Smooth muscle cell (in vitro differentiated cells): ENCODE measurements around the gene SLC44A5. TPM values are rescaled to one million over a fixed set of nuclear protein-coding genes. Genes with fewer than 3 reads are reported as not detected.
A peak's percentile ranks its signal among the peaks of the same experiment; 100 is the strongest.

Source experiments
- DNase-seq: peaks from one replicate; lab custom pipeline; 2025; ENCODE audit not compliant: unreplicated experiment; lab: John Stamatoyannopoulos, UW
- H2AFZ ChIP-seq: fragments of 200-600 bp; sonication (generic); 2 replicates; pipeline ENCODE4 v1.6.0; 2016; ENCODE audit warnings: antibody characterized with exemption, low read depth, mild to moderate bottlenecking
- H3F3A ChIP-seq: fragments of 200-600 bp; sonication (generic); 2 replicates; pipeline ENCODE4 v1.6.0; 2017; ENCODE audit warnings: antibody characterized with exemption, low read depth
- H3K27ac ChIP-seq: fragments of 200-600 bp; sonication (generic); 2 replicates; pipeline ENCODE4 v1.5.1; 2016; ENCODE audit warnings: low read depth, mild to moderate bottlenecking
- H3K27me3 ChIP-seq: fragments of 200-600 bp; sonication (generic); 2 replicates; pipeline ENCODE4 v1.6.1; 2016; ENCODE audit warnings: low read depth, mild to moderate bottlenecking
- H3K36me3 ChIP-seq: fragments of 200-600 bp; sonication (generic); 2 replicates; pipeline ENCODE4 v1.5.1; 2016; ENCODE audit warnings: low read depth
- H3K4me1 ChIP-seq: fragments of 200-600 bp; sonication (generic); 2 replicates; pipeline ENCODE4 v1.5.1; 2016; ENCODE audit warnings: low read depth
- H3K4me2 ChIP-seq: fragments of 200-600 bp; sonication (generic); 2 replicates; pipeline ENCODE4 v1.6.0; 2016; ENCODE audit warnings: mild to moderate bottlenecking
- H3K4me3 ChIP-seq: fragments of 200-600 bp; sonication (generic); 2 replicates; pipeline ENCODE4 v1.5.1; 2016; ENCODE audit warnings: mild to moderate bottlenecking
- H3K79me2 ChIP-seq: fragments of 200-600 bp; sonication (generic); 2 replicates; pipeline ENCODE4 v1.6.0; 2016; ENCODE audit warnings: low read depth, mild to moderate bottlenecking
- H3K9ac ChIP-seq: fragments of 200-600 bp; sonication (generic); 2 replicates; pipeline ENCODE4 v1.6.0; 2016; ENCODE audit warnings: low read depth
- H3K9me3 ChIP-seq: fragments of 200-600 bp; sonication (generic); replicated peaks from 2 replicates; pipeline ENCODE4 v1.5.1; 2016; ENCODE audit warnings: low read depth
- H4K20me1 ChIP-seq: fragments of 200-600 bp; sonication (generic); 2 replicates; pipeline ENCODE4 v1.6.0; 2016; ENCODE audit warnings: low read depth
- WGBS: methylation state at CpG from one replicate; pipeline ENCODE4 v1.1.7; 2016; ENCODE audit warnings: low lambda C conversion rate; 5-methylcytosine and 5-hydroxymethylcytosine counted together
- polyA plus RNA-seq: library from polyadenylated mRNA; unstranded; fragments of >200 nt; fragmentation: Nextera tagmentation; extraction: Ambion mirVana; gene quantifications from 2 replicates; pipeline ENCODE4 v1.2.1, GENCODE V29; 2016
- total RNA-seq: library from RNA; depleted of rRNA; stranded (reverse); fragments of >200 nt; gene quantifications from 2 replicates; pipeline ENCODE4 v1.2.3, GENCODE V29; 2014
- TF ChIP-seq, protein P1 (sequence below): fragments of 200-600 bp; sonication (generic); IDR thresholded peaks from 2 replicates; pipeline ENCODE4 v1.5.1; 2017; ENCODE audit warnings: borderline replicate concordance, mild to moderate bottlenecking, antibody characterized with exemption; ENCODE audit not compliant: insufficient read depth, poor library complexity, severe bottlenecking

SLC44A5 gene
- total and polyA plus RNA-seq, 2 experiments from 2014 or later, result 0.89 to 4.4 TPM

DNA sequence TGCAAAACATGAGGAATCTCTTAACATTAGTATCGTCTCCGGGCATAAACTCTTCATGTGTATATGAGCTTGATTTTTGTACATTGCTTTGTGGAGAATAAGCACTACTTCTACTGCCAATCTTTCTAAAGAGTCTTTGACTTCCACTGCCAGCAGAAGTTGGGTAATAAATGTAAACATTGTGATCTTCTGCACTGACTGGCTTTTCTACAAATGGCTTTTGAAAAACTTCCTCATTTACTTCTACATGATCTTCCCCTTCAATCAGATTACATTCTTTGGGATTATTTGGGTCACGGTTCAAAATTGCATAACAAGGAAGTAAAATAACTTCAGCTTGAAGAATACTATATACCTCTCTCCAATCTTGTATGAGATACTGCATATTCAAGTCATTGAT, 30.4 kb upstream of the SLC44A5 start:
- TF ChIP-seq, protein P1, sequence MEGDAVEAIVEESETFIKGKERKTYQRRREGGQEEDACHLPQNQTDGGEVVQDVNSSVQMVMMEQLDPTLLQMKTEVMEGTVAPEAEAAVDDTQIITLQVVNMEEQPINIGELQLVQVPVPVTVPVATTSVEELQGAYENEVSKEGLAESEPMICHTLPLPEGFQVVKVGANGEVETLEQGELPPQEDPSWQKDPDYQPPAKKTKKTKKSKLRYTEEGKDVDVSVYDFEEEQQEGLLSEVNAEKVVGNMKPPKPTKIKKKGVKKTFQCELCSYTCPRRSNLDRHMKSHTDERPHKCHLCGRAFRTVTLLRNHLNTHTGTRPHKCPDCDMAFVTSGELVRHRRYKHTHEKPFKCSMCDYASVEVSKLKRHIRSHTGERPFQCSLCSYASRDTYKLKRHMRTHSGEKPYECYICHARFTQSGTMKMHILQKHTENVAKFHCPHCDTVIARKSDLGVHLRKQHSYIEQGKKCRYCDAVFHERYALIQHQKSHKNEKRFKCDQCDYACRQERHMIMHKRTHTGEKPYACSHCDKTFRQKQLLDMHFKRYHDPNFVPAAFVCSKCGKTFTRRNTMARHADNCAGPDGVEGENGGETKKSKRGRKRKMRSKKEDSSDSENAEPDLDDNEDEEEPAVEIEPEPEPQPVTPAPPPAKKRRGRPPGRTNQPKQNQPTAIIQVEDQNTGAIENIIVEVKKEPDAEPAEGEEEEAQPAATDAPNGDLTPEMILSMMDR, result no peak
- no peak overlapping the region for H3K4me3 ChIP-seq
- no peak overlapping the region for H3K9ac ChIP-seq
- no peak overlapping the region for H3K4me2 ChIP-seq
- no peak overlapping the region for H2AFZ ChIP-seq
- H3K27me3 ChIP-seq, result no peaks in the 10 kb centered on the region
- no peaks in the 10 kb centered on the region for H3K4me1 ChIP-seq
- no peaks in the 10 kb centered on the region for H4K20me1 ChIP-seq
- no peak overlapping the region for H3K27ac ChIP-seq
- 88% methylated on average over 3 of the region's 3 CpGs for WGBS
- no peaks in the 10 kb centered on the region for H3F3A ChIP-seq
- no peaks in the 10 kb centered on the region for H3K36me3 ChIP-seq
- no peaks in the 10 kb centered on the region for H3K79me2 ChIP-seq
- DNase-seq, result no peak
- H3K9me3 ChIP-seq, result no peaks in the 10 kb centered on the region

DNA sequence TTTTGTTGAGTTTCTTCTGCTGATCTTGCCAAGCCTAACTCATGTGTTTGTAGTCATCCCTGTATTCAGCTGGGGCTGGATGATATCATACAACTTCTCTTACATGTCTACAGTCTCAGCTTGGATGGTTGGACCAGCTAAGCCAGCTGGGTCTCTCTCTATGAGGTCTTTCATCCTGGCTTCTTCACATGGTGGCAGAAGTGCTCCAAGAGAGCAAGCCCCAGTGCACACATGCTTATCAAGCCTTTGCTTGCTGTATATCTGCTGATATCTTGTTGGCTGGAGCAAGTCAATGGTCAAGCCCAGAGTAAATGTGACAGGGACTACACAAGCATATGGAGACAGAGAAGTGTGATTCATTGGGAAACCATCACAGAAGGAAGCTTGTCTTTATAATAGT, 29.2 kb upstream of the SLC44A5 start:
- Histone ChIP-seq H3F3A (no peaks in the 10 kb centered on the region), H3K27ac (no peak overlapping the region), H3K4me2 (no peak overlapping the region), H3K4me3 (no peak overlapping the region), H3K9ac (no peak overlapping the region), H3K79me2 (no peaks in the 10 kb centered on the region), H3K36me3 (no peaks in the 10 kb centered on the region), H3K27me3 (no peaks in the 10 kb centered on the region), H3K9me3 (no peaks in the 10 kb centered on the region), H4K20me1 (no peaks in the 10 kb centered on the region), H3K4me1 (no peaks in the 10 kb centered on the region), H2AFZ (no peak overlapping the region)
- no peak for DNase-seq
- TF ChIP-seq, protein P1, result no peak

DNA sequence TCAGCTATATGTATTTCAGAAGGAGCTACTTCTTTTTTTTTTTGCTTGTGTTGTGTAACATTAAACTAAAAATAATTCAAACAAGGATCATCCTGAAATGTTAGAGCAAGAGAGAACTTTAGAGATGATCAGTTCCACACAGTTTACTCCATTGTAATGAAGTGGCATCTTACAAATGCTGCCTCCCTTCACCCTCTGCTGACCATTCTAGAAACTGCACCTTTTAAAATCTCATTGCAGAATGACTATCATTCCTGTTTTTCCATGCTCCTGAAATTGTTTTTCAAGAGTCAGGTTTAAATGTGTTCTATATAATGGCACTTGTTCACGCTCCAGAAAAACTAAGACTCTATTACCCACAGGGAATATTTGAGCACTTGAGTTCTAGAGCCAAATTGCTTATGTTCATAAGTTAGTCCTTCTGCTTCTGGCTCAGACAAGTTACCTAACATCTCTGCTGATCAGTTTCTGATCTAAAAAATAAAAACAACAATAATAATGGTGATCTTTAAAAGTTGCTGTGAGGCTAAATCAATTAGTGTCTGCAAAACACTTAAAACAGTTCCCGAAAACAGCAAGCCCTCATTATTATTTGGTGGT, 21.5 kb upstream of the SLC44A5 start:
- H3K27me3 ChIP-seq, result no peaks in the 10 kb centered on the region
- TF ChIP-seq, protein P1, result peak; percentile 76
- H3K27ac ChIP-seq, result no peak overlapping the region
- peaks cover 17% of the 10 kb centered on the region for H3K4me1 ChIP-seq
- no peaks in the 10 kb centered on the region for H3K36me3 ChIP-seq
- no peaks in the 10 kb centered on the region for H4K20me1 ChIP-seq
- no peak overlapping the region for H3K9ac ChIP-seq
- no peak overlapping the region for H2AFZ ChIP-seq
- 50% methylated on average over 2 of the region's 2 CpGs for WGBS
- H3K79me2 ChIP-seq, result no peaks in the 10 kb centered on the region
- H3F3A ChIP-seq, result no peaks in the 10 kb centered on the region
- DNase-seq, result no peak
- no peak overlapping the region for H3K4me3 ChIP-seq
- no peaks in the 10 kb centered on the region for H3K9me3 ChIP-seq
- H3K4me2 ChIP-seq, result no peak overlapping the region

DNA sequence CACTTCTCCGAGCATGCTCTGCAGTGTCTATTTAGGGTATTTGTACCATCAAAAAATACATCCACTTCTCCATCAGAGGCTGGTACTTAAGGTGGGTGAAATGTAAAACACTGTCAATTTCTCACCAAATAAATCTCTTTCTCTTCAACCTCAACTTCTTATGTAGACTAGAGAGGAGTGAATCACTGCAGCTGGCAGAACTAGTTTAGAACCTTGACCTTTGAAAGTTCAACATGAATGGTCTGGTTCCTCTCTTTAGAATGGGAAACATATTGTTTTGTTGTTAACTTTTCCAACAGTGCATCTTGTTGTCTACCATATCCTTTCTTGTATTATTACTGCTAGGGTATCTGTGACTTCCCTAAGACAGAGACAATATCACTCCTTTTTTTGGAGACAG, 20.1 kb upstream of the SLC44A5 start:
- TF ChIP-seq, protein P1, result no peak
- DNase-seq, result no peak
- Histone ChIP-seq H2AFZ (no peak overlapping the region), H3K4me1 (peaks cover 17% of the 10 kb centered on the region), H3K27me3 (no peaks in the 10 kb centered on the region), H3K27ac (no peak overlapping the region), H3K9me3 (no peaks in the 10 kb centered on the region), H3K36me3 (no peaks in the 10 kb centered on the region), H3K4me2 (no peak overlapping the region), H3K4me3 (no peak overlapping the region), H3F3A (no peaks in the 10 kb centered on the region), H4K20me1 (no peaks in the 10 kb centered on the region), H3K9ac (no peak overlapping the region), H3K79me2 (no peaks in the 10 kb centered on the region)
- WGBS, result 96% methylated on average over 1 of the region's 1 CpG
